ENCODE measurements around the gene CLOCK.

DNA sequence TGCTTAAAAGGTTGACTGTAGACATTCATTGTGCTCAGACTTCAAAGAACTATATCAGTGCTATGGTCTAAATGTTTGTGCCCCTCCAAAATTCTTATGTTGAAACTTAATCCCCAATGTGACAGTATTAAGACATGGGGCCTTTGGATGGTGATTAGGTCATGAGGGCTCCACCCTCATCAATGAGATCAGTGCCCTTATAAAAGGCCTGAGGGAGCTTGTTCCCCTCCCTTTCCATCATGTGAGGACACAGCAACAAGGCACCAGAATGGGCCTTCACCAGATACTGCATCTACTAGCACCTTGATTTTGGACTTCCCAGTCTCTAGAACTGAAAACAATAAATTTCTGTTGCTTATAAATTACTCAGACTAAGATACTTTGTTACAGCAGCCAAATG, 28.3 kb downstream of the CLOCK start:
- TF ChIP-seq, protein P1, sequence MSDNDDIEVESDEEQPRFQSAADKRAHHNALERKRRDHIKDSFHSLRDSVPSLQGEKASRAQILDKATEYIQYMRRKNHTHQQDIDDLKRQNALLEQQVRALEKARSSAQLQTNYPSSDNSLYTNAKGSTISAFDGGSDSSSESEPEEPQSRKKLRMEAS (IDR thresholded peaks at IDR 0.05): no peak
- TF ChIP-seq TAF1 (IDR thresholded peaks at IDR 0.05; ENCODE audit: low read depth) (no peak), RAD21 (IDR thresholded peaks at IDR 0.05; ENCODE audit: low read depth) (no peak), NFIC (IDR thresholded peaks at IDR 0.05) (no peak), TEAD4 (IDR thresholded peaks at IDR 0.05) (no peak)
- TF ChIP-seq, protein P2, sequence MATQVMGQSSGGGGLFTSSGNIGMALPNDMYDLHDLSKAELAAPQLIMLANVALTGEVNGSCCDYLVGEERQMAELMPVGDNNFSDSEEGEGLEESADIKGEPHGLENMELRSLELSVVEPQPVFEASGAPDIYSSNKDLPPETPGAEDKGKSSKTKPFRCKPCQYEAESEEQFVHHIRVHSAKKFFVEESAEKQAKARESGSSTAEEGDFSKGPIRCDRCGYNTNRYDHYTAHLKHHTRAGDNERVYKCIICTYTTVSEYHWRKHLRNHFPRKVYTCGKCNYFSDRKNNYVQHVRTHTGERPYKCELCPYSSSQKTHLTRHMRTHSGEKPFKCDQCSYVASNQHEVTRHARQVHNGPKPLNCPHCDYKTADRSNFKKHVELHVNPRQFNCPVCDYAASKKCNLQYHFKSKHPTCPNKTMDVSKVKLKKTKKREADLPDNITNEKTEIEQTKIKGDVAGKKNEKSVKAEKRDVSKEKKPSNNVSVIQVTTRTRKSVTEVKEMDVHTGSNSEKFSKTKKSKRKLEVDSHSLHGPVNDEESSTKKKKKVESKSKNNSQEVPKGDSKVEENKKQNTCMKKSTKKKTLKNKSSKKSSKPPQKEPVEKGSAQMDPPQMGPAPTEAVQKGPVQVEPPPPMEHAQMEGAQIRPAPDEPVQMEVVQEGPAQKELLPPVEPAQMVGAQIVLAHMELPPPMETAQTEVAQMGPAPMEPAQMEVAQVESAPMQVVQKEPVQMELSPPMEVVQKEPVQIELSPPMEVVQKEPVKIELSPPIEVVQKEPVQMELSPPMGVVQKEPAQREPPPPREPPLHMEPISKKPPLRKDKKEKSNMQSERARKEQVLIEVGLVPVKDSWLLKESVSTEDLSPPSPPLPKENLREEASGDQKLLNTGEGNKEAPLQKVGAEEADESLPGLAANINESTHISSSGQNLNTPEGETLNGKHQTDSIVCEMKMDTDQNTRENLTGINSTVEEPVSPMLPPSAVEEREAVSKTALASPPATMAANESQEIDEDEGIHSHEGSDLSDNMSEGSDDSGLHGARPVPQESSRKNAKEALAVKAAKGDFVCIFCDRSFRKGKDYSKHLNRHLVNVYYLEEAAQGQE (IDR thresholded peaks at IDR 0.05; ENCODE audit: low read depth): no peak

Measured in Ishikawa (cell line).